Adipose tissue (tissue), 3 donors: Measurements from ENCODE around the gene SPDEF. TPM values are rescaled to one million over a fixed set of nuclear protein-coding genes. Genes with fewer than 3 reads are reported as not detected.

Source experiments
- H3K27ac ChIP-seq: one replicate; pipeline ENCODE4 v1.5.1; 2013; ENCODE audit warnings: low read depth, low read length
- WGBS, 3 donors: extraction: QIAGEN DNeasy Blood & Tissue Kit; methylation state at CpG; one replicate each; pipeline ENCODE4 v1.1.7; 2013; 5-methylcytosine and 5-hydroxymethylcytosine counted together
- polyA plus RNA-seq, 3 donors: library from polyadenylated mRNA; stranded (reverse); fragments of 200-250 nt; gene quantifications; one replicate each; pipeline ENCODE4 v1.2.3, GENCODE V29; 2013
- donor health status: healthy with polysubstance abuse.
- donor health status: Bipolar disorder and iron deficiency.
- donor health status: healthy.

Gene SPDEF
- polyA plus RNA-seq, 3 donors, result 0.14 to 2.3 (median 0.45) TPM

- no peak overlapping the region for H3K27ac ChIP-seq
- 83 to 86% (median 84%) methylated on average over 5 of the region's 5 CpGs for WGBS, 3 donors
These were observed 31.2 kb downstream of the SPDEF start for GRCh38 chr6:34524971-34525370.

- 65 to 85% (median 80%) methylated on average over 5 of the region's 5 CpGs for WGBS, 3 donors
- H3K27ac ChIP-seq, result no peak overlapping the region
These were observed 31.6 kb downstream of the SPDEF start for GRCh38 chr6:34524499-34524898.

- no peak overlapping the region for H3K27ac ChIP-seq
- WGBS, 3 donors, result 73 to 88% (median 87%) methylated on average over 8 of the region's 8 CpGs
These were observed 32.5 kb downstream of the SPDEF start for GRCh38 chr6:34523441-34524206.

- H3K27ac ChIP-seq, result no peak overlapping the region
- 82 to 88% (median 83%) methylated on average over 10 of the region's 10 CpGs for WGBS, 3 donors
These were observed 33.4 kb downstream of the SPDEF start for GRCh38 chr6:34522761-34523160.

- WGBS, 3 donors, result 80 to 87% (median 81%) methylated on average over 28 of the region's 28 CpGs
These were observed 34.5 kb downstream of the SPDEF start for GRCh38 chr6:34521463-34522285.

GRCh38 chr6:34520645-34521462, 35.3 kb downstream of the SPDEF start:
- no peak overlapping the region for H3K27ac ChIP-seq
- 80 to 86% (median 84%) methylated on average over 24 of the region's 24 CpGs for WGBS, 3 donors

More at GRCh38 chr6:34521463-34522285, 34.5 kb downstream of the SPDEF start:
- no peak overlapping the region for H3K27ac ChIP-seq

GRCh38 chr6:34519971-34520644, 36.0 kb downstream of the SPDEF start:
- 91 to 93% (median 91%) methylated on average over 8 of the region's 8 CpGs for WGBS, 3 donors

GRCh38 chr6:34518669-34519365, 37.3 kb downstream of the SPDEF start:
- 86 to 94% (median 94%) methylated on average over 4 of the region's 4 CpGs for WGBS, 3 donors
- H3K27ac ChIP-seq, result no peak overlapping the region

More at GRCh38 chr6:34519971-34520644, 36.0 kb downstream of the SPDEF start:
- no peak overlapping the region for H3K27ac ChIP-seq

GRCh38 chr6:34517966-34518365, 38.2 kb downstream of the SPDEF start:
- H3K27ac ChIP-seq, result no peak overlapping the region
- 85 to 89% (median 86%) methylated on average over 8 of the region's 8 CpGs for WGBS, 3 donors

GRCh38 chr6:34517461-34517881, 38.7 kb downstream of the SPDEF start:
- no peak overlapping the region for H3K27ac ChIP-seq
- WGBS, 3 donors, result 76 to 84% (median 80%) methylated on average over 4 of the region's 4 CpGs

GRCh38 chr6:34516391-34517324, 39.5 kb downstream of the SPDEF start:
- H3K27ac ChIP-seq, result no peak overlapping the region
- WGBS, 3 donors, result 86 to 91% (median 90%) methylated on average over 21 to 22 of the region's 22 CpGs

GRCh38 chr6:34515473-34516387, 40.4 kb downstream of the SPDEF start:
- WGBS, 3 donors, result 81 to 85% (median 82%) methylated on average over 12 to 13 of the region's 13 CpGs
- H3K27ac ChIP-seq, result no peak overlapping the region

- 38 to 40% (median 38%) methylated on average over 26 to 34 of the region's 34 CpGs for WGBS, 3 donors
- H3K27ac ChIP-seq, result no peak overlapping the region
These were observed 41.3 kb downstream of the SPDEF start for GRCh38 chr6:34514593-34515472.

- 87 to 90% (median 89%) methylated on average over 8 of the region's 8 CpGs for WGBS, 3 donors
- H3K27ac ChIP-seq, result no peak overlapping the region
These were observed 42.0 kb downstream of the SPDEF start for GRCh38 chr6:34514112-34514511.

- no peak overlapping the region for H3K27ac ChIP-seq
- WGBS, 3 donors, result 92 to 95% (median 92%) methylated on average over 4 of the region's 4 CpGs
These were observed 42.5 kb downstream of the SPDEF start for GRCh38 chr6:34513646-34514045.
